ENCODE data around the gene PADI3.

PADI3 gene

DNA sequence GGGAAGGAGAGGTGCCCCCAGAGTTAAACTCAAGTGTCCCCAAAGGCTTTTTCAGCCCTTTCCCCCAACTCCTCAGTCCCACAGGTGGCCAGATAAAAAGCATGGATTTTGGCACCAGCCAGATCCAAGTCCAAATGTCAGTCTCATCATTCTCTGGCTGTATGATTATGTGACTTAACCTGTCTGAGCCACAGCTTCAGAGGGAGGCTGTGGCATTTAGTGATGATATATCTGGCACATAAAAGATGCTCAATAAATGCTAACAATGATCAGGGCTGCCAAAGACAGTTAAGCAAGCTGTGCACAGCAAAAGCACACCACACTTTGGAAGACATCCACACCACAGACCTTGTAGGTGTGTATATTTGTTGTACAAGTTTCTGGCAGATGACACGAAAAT, 5.6 kb upstream of the PADI3 start:
- TF ChIP-seq CTCF (IDR thresholded peaks at IDR 0.05; ENCODE audit: control extremely low read depth, extremely low read depth, low read depth, missing control alignments): no peak
- DNase-seq (ENCODE audit: extremely low spot score): no peak
- POLR2A ChIA-PET: no interaction called here
- CTCF ChIA-PET: no interaction called here

GRCh38 chr1:17244821-17245740, 3.8 kb upstream of the PADI3 start:
- POLR2A ChIA-PET: no interaction called here
- DNase-seq (ENCODE audit: extremely low spot score): no peak
- TF ChIP-seq CTCF (IDR thresholded peaks at IDR 0.05; ENCODE audit: control extremely low read depth, extremely low read depth, low read depth, missing control alignments): no peak
- CTCF ChIA-PET: interaction anchor here (1.4 to 1.7 kb wide), 3 partner anchors 8 to 119 kb away, joined by 4 to 9 read pairs (median 5); no protein-coding TSS in a partner anchor

DNA sequence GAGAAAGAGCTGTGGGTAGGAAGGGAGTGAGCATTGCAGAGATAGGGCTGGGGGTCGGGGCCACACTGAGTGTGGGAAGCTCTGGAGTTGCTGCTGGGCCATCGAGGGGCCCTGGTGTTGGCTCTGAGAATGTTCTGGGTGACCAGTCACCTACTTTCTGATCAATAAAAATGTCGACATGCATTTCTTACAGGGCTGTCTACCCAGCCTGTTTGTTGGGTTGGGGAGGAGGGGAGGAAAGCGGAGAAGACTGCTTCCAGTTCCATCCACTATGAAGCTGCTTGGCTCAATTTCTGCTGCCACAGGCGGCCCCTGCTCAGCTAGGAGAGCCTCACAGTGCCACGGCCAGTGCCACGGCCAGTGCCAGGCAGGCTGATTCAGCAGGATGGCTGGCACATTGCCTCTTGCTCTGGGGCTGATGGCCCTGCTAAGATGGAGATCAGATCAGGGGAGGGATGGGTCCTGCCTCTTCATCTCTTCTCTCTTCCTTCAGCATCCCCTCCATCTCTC, 3.0 kb upstream of the PADI3 start:
- CTCF ChIA-PET: interaction anchor here (1.4 to 1.7 kb wide), 3 partner anchors 8 to 15 kb away, joined by 3 to 9 read pairs (median 4); no protein-coding TSS in a partner anchor
- POLR2A ChIA-PET: no interaction called here

GRCh38 chr1:17246971-17247370, 1.9 kb upstream of the PADI3 start:
- CTCF ChIA-PET: interaction anchor here (1.4 to 2.4 kb wide), 2 partner anchors 10 to 14 kb away, joined by 3 to 13 read pairs; no protein-coding TSS in a partner anchor

More for the DNA sequence above, 3.0 kb upstream of the PADI3 start:
- no peak for DNase-seq (ENCODE audit: extremely low spot score)
- TF ChIP-seq CTCF (IDR thresholded peaks at IDR 0.05; ENCODE audit: control extremely low read depth, extremely low read depth, low read depth, missing control alignments): no peak

GRCh38 chr1:17250601-17251000, 1.7 kb downstream of the PADI3 start:
- no peak for DNase-seq (ENCODE audit: extremely low spot score)
- ChIA-PET POLR2A (no interaction called here), CTCF (interaction anchor here (1.6 kb wide), 2 partner anchors 11 to 14 kb away, joined by 4 read pairs; no protein-coding TSS in a partner anchor)
- no peak for TF ChIP-seq CTCF (IDR thresholded peaks at IDR 0.05; ENCODE audit: control extremely low read depth, extremely low read depth, low read depth, missing control alignments)

More at GRCh38 chr1:17246971-17247370, 1.9 kb upstream of the PADI3 start:
- no peak for DNase-seq (ENCODE audit: extremely low spot score)
- POLR2A ChIA-PET: no interaction called here
- TF ChIP-seq CTCF (IDR thresholded peaks at IDR 0.05; ENCODE audit: control extremely low read depth, extremely low read depth, low read depth, missing control alignments): no peak

- POLR2A ChIA-PET: no interaction called here
- no peak for TF ChIP-seq CTCF (IDR thresholded peaks at IDR 0.05; ENCODE audit: control extremely low read depth, extremely low read depth, low read depth, missing control alignments)
- DNase-seq (ENCODE audit: extremely low spot score): no peak
- CTCF ChIA-PET: interaction anchor here (1.6 kb wide), 2 partner anchors 11 to 15 kb away, joined by 4 read pairs; no protein-coding TSS in a partner anchor
These were observed 2.3 kb downstream of the PADI3 start for GRCh38 chr1:17251246-17251645.
